Skeletal muscle cell (primary cell): ENCODE results near the gene MAB21L1.
A peak's percentile ranks its signal among the peaks of the same experiment; 100 is the strongest.

Experiments
- DNase-seq: peaks from one replicate; pipeline ENCODE4 v3.0.0-alpha.2; 2010; ENCODE audit warnings: low read depth
- H3K4me3 ChIP-seq: 2 replicates; pipeline ENCODE4 v1.5.1; 2011; ENCODE audit warnings: low read depth, mild to moderate bottlenecking, control low read depth, low read length, moderate library complexity

The MAB21L1 gene

GRCh38 chr13:35481777-35482176 is 5.3 kb upstream of the MAB21L1 start:
- H3K4me3 ChIP-seq, result no peak overlapping the region
- DNase-seq, result no peak

- H3K4me3 ChIP-seq, result no peak overlapping the region
- no peak for DNase-seq
Observed at GRCh38 chr13:35480346-35480745, 3.9 kb upstream of the MAB21L1 start.

- no peak for DNase-seq
- H3K4me3 ChIP-seq, result no peak overlapping the region
Observed at GRCh38 chr13:35479706-35480105, 3.2 kb upstream of the MAB21L1 start.

GRCh38 chr13:35479038-35479492 is 2.6 kb upstream of the MAB21L1 start:
- no peak for DNase-seq
- H3K4me3 ChIP-seq, result no peak overlapping the region

- H3K4me3 ChIP-seq, result peak overlapping the region; percentile 36
- no peak for DNase-seq
Observed at GRCh38 chr13:35478271-35479037, 2.0 kb upstream of the MAB21L1 start.

GRCh38 chr13:35477386-35477946 is 977 bp upstream of the MAB21L1 start:
- DNase-seq, result no peak
- H3K4me3 ChIP-seq, result no peak overlapping the region

GRCh38 chr13:35475212-35475959 is 1.1 kb downstream of the MAB21L1 start:
- DNase-seq, result no peak

GRCh38 chr13:35474496-35475211 is 1.8 kb downstream of the MAB21L1 start:
- no peak for DNase-seq
- H3K4me3 ChIP-seq, result peak overlapping the region; percentile 76

More at GRCh38 chr13:35475212-35475959, 1.1 kb downstream of the MAB21L1 start:
- H3K4me3 ChIP-seq, result peak overlapping the region; percentile 76

- peak overlapping the region; percentile 76 for H3K4me3 ChIP-seq
- DNase-seq, result no peak
Observed at GRCh38 chr13:35473802-35474201, 2.7 kb downstream of the MAB21L1 start.

- DNase-seq, result no peak
- peak overlapping the region; percentile 76 for H3K4me3 ChIP-seq
Observed at GRCh38 chr13:35473206-35473775, 3.2 kb downstream of the MAB21L1 start.

- no peak for DNase-seq
- peak overlapping the region; percentile 76 for H3K4me3 ChIP-seq
Observed at GRCh38 chr13:35472323-35472881, 4.1 kb downstream of the MAB21L1 start.

- H3K4me3 ChIP-seq, result peak overlapping the region; percentile 76
- DNase-seq, result no peak
Observed at GRCh38 chr13:35471706-35472322, 4.7 kb downstream of the MAB21L1 start.

GRCh38 chr13:35470671-35471661 is 5.5 kb downstream of the MAB21L1 start:
- DNase-seq, result no peak
- H3K4me3 ChIP-seq, result peak overlapping the region; percentile 76

- peak overlapping the region; percentile 76 for H3K4me3 ChIP-seq
- no peak for DNase-seq
Observed at GRCh38 chr13:35469806-35470525, 6.5 kb downstream of the MAB21L1 start.

- no peak for DNase-seq
- no peak overlapping the region for H3K4me3 ChIP-seq
Observed at GRCh38 chr13:35468195-35468594, 8.3 kb downstream of the MAB21L1 start.

GRCh38 chr13:35465371-35465770 is 11.1 kb downstream of the MAB21L1 start:
- H3K4me3 ChIP-seq, result no peak overlapping the region
- DNase-seq, result no peak

- no peak for DNase-seq
- H3K4me3 ChIP-seq, result no peak overlapping the region
Observed at GRCh38 chr13:35460061-35460460, 16.4 kb downstream of the MAB21L1 start.
